HG03159 (cell line): Measurements from ENCODE around the gene SPATA6.
"Not testable (repeated sequence)": the region's sequence is repeated elsewhere in the genome, so short reads cannot be mapped to it uniquely, and the experiment has no call there.

ENCODE experiments used
- ATAC-seq: cut with Tn5 transposase; IDR thresholded peaks from one replicate; pipeline ENCODE4 v1.9.1; 2021; ENCODE audit warnings: mild to moderate bottlenecking, moderate library complexity; ENCODE audit not compliant: unreplicated experiment

The SPATA6 gene

GRCh38 chr1:48371598-48371997 is 100.4 kb downstream of the SPATA6 start:
- ATAC-seq, result no peak

GRCh38 chr1:48362901-48363300 is 109.1 kb downstream of the SPATA6 start:
- ATAC-seq, result no peak

GRCh38 chr1:48356901-48357300 is 115.1 kb downstream of the SPATA6 start:
- no peak for ATAC-seq

- ATAC-seq, result no peak
These were observed 127.6 kb downstream of the SPATA6 start for GRCh38 chr1:48344373-48344772.

- no peak for ATAC-seq
These were observed 130.8 kb downstream of the SPATA6 start for GRCh38 chr1:48341221-48341620.

- ATAC-seq, result no peak
These were observed 133.7 kb downstream of the SPATA6 start for GRCh38 chr1:48338257-48338656.

GRCh38 chr1:48333316-48333715 is 138.7 kb downstream of the SPATA6 start:
- no peak for ATAC-seq

GRCh38 chr1:48332115-48332514 is 139.9 kb downstream of the SPATA6 start:
- no peak for ATAC-seq

- no peak for ATAC-seq
These were observed 142.1 kb downstream of the SPATA6 start for GRCh38 chr1:48329905-48330304.

- ATAC-seq, result no peak
These were observed 142.5 kb downstream of the SPATA6 start for GRCh38 chr1:48329486-48329885.

- not testable (repeated sequence) for ATAC-seq
These were observed 160.2 kb downstream of the SPATA6 start for GRCh38 chr1:48311829-48312228.

- ATAC-seq, result no peak
These were observed 162.4 kb downstream of the SPATA6 start for GRCh38 chr1:48309564-48310082.

GRCh38 chr1:48302652-48303051 is 169.4 kb downstream of the SPATA6 start:
- no peak for ATAC-seq

- ATAC-seq, result no peak
These were observed 177.3 kb downstream of the SPATA6 start for GRCh38 chr1:48294656-48295055.

GRCh38 chr1:48294094-48294493 is 177.9 kb downstream of the SPATA6 start:
- not testable (repeated sequence) for ATAC-seq

- no peak for ATAC-seq
These were observed 179.3 kb downstream of the SPATA6 start for GRCh38 chr1:48292706-48293105.

GRCh38 chr1:48291421-48291820 is 180.6 kb downstream of the SPATA6 start:
- ATAC-seq, result no peak

GRCh38 chr1:48285525-48285924 is 186.5 kb downstream of the SPATA6 start:
- no peak for ATAC-seq

- not testable (repeated sequence) for ATAC-seq
These were observed 187.1 kb downstream of the SPATA6 start for GRCh38 chr1:48284696-48285420.

- ATAC-seq, result not testable (repeated sequence)
These were observed 189.7 kb downstream of the SPATA6 start for GRCh38 chr1:48282329-48282728.

- ATAC-seq, result not testable (repeated sequence)
These were observed 194.6 kb downstream of the SPATA6 start for GRCh38 chr1:48277437-48277836.

GRCh38 chr1:48266576-48266975 is 205.4 kb downstream of the SPATA6 start:
- no peak for ATAC-seq

GRCh38 chr1:48263041-48263440 is 209.0 kb downstream of the SPATA6 start:
- no peak for ATAC-seq
